ENCODE data around the gene FAM78B.

Gene FAM78B

GRCh38 chr1:166166698-166167571 is at the start of gene FAM78B:
TSS of gene FAM78B (minus strand) at chr1:166167001. CDS start at chr1:166166248, 753 bp downstream.
- DNase-seq = no peak

GRCh38 chr1:166202546-166202945 is 35.7 kb upstream of the FAM78B start:
- no peak for DNase-seq

- DNase-seq = no peak
Measured at GRCh38 chr1:166200743-166201142, 33.9 kb upstream of the FAM78B start.

- no peak for DNase-seq
Measured at GRCh38 chr1:166197597-166197996, 30.8 kb upstream of the FAM78B start.

GRCh38 chr1:166197141-166197540 is 30.3 kb upstream of the FAM78B start:
- DNase-seq = no peak

- DNase-seq = no peak
Measured at GRCh38 chr1:166193057-166193698, 26.4 kb upstream of the FAM78B start.

- no peak for DNase-seq
Measured at GRCh38 chr1:166190400-166190799, 23.6 kb upstream of the FAM78B start.

- no peak for DNase-seq
Measured at GRCh38 chr1:166189126-166189525, 22.3 kb upstream of the FAM78B start.

- DNase-seq = no peak
Measured at GRCh38 chr1:166185526-166185925, 18.7 kb upstream of the FAM78B start.

- DNase-seq = no peak
Measured at GRCh38 chr1:166184897-166185296, 18.1 kb upstream of the FAM78B start.

GRCh38 chr1:166184012-166184411 is 17.2 kb upstream of the FAM78B start:
- no peak for DNase-seq

- no peak for DNase-seq
Measured at GRCh38 chr1:166182281-166182680, 15.5 kb upstream of the FAM78B start.

GRCh38 chr1:166176416-166176815 is 9.6 kb upstream of the FAM78B start:
- no peak for DNase-seq

GRCh38 chr1:166175032-166175431 is 8.2 kb upstream of the FAM78B start:
- no peak for DNase-seq

- no peak for DNase-seq
Measured at GRCh38 chr1:166174108-166174507, 7.3 kb upstream of the FAM78B start.

GRCh38 chr1:166172106-166172505 is 5.3 kb upstream of the FAM78B start:
- no peak for DNase-seq

GRCh38 chr1:166170726-166171125 is 3.9 kb upstream of the FAM78B start:
- no peak for DNase-seq

GRCh38 chr1:166170075-166170474 is 3.3 kb upstream of the FAM78B start:
- no peak for DNase-seq

GRCh38 chr1:166169182-166169581 is 2.4 kb upstream of the FAM78B start:
- no peak for DNase-seq

- no peak for DNase-seq
Measured at GRCh38 chr1:166167572-166167925, 748 bp upstream of the FAM78B start.

- DNase-seq = no peak
Measured at GRCh38 chr1:166166329-166166697, 488 bp downstream of the FAM78B start.

- DNase-seq = no peak
Measured at GRCh38 chr1:166165661-166166328, 1.0 kb downstream of the FAM78B start.

- DNase-seq = no peak
Measured at GRCh38 chr1:166164995-166165660, 1.7 kb downstream of the FAM78B start.

GRCh38 chr1:166164646-166164994 is 2.2 kb downstream of the FAM78B start:
- DNase-seq = no peak

Data from SIG-M5 (cell line).